ENCODE results near the gene GLCE.

The GLCE gene

DNA sequence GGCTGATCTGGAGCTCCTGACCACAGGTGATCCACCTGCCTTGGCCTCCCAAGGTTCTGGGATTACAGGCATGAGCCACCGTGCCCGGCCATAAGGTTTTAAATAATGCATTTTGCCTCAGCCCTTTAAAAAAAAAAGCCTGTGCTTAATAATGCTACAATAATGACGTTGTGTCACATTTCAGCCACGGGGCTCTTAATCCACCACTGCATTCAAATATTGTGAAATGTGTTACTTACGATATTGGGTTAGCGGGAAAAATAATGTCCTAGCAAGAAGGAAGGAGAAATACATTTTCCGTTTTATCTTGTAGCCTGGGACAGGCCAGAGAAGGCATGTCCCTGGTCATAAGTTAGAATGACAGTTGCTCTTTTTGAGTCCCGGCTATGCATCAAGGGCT, 155.9 kb downstream of the GLCE start:
- no peak for DNase-seq (ENCODE audit: low read depth, low spot score)
- no peak overlapping the region for H3K4me3 ChIP-seq (ENCODE audit: low read depth, low read length)
- in situ Hi-C loops (cut with HindIII; ENCODE audit: low sequenced_read_pairs): no loop called here
- TF ChIP-seq, protein P1, sequence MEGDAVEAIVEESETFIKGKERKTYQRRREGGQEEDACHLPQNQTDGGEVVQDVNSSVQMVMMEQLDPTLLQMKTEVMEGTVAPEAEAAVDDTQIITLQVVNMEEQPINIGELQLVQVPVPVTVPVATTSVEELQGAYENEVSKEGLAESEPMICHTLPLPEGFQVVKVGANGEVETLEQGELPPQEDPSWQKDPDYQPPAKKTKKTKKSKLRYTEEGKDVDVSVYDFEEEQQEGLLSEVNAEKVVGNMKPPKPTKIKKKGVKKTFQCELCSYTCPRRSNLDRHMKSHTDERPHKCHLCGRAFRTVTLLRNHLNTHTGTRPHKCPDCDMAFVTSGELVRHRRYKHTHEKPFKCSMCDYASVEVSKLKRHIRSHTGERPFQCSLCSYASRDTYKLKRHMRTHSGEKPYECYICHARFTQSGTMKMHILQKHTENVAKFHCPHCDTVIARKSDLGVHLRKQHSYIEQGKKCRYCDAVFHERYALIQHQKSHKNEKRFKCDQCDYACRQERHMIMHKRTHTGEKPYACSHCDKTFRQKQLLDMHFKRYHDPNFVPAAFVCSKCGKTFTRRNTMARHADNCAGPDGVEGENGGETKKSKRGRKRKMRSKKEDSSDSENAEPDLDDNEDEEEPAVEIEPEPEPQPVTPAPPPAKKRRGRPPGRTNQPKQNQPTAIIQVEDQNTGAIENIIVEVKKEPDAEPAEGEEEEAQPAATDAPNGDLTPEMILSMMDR (IDR thresholded peaks at IDR 0.05; ENCODE audit: low read depth, low read length): no peak

DNA sequence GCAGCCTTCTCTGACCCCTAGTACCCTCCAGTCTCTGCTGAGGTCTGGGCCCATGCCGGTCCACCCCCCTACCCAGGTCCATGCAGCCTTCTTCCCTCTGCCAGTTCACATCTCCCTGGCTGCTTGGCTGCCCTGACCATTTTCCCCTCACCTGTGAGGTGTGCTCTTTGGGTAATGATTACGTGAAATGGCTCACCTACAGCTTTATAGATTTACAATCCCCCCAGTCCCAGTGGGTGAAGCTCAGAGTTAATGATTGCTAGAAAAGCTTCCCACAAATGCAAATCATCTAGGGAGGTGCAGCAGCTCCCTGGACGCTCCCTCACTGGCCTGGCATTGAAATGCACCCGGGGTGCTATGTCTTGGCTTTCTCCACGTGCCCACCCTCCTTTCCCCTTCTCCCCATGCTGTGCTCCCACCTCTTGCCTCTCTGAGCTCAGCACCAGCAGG, 157.0 kb downstream of the GLCE start:
- no peak for DNase-seq (ENCODE audit: low read depth, low spot score)
- in situ Hi-C loops (cut with HindIII; ENCODE audit: low sequenced_read_pairs): no loop called here

DNA sequence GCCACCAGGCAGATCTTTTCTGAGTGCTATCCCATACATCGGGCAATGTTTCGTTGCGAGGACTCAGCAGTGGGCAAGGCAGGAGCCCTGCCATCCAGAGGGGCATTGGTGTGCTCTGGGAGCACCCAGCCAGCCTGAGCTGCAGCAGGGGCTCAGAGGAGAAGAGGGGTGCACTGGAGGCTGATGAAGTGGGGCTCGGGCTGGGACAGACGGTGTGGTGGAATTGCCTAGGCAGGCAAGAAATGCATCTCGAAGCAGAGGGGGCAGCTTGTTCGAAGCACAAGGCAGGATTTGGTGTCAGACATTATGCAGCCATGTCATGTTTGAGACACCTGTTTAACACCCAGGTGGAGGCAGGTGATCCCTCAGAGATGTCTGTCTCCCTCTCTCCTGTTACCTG, 157.6 kb downstream of the GLCE start:
- no peak overlapping the region for H3K4me3 ChIP-seq (ENCODE audit: low read depth, low read length)
- in situ Hi-C loops (cut with HindIII; ENCODE audit: low sequenced_read_pairs): no loop called here

More for the DNA sequence above, 157.0 kb downstream of the GLCE start:
- TF ChIP-seq, protein P1 (IDR thresholded peaks at IDR 0.05; ENCODE audit: low read depth, low read length): no peak
- H3K4me3 ChIP-seq (ENCODE audit: low read depth, low read length): no peak overlapping the region

DNA sequence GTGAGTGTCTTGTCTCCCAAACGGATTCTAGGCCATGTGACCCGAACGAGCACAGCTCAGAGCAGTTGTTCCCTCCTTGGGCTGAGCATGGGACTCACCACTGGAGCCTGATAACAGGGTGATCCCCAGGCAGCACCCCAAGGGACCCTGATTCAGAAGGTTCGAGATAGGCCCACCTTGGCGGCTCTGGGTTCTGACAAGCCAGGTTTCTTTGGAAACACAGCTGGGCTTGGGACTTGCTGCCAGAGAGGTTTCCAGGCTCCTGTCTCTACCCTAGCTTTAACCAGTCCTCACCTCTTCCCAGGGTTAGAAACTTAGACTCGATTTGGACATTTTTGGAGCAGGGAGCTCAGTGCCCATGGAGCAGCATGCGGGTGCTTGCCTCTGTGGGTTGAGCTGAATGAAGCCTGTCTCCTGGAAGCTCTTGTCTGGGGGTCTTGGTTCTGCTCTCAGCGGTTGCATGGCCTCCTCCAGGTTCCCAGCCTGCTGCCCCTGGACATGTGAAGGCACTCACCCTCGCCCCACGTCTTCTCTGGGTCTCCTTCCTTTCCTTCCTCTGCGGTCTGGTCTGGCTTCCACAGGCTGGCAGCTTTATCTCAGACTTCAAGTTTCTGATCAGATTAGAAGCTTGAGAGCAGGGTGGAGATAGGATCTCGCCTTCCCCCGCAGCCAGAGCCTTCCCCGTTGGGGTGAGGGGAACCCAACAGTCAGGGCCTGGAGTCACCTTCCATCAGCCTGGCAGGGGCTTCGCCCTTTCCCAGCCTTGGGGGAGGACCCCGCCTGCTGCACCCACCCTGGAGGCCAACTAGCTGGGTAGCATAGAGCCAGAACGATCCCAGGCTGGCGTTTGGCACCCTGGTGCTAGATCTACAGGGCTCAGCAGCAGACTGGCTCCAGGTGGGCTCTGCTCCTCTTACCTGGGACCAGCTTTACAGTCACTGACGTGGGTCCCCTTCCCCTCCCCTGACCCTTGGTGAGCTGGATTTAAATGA, 159.2 kb downstream of the GLCE start:
- DNase-seq (ENCODE audit: low read depth, low spot score): no peak
- H3K4me3 ChIP-seq (ENCODE audit: low read depth, low read length): no peak overlapping the region
- in situ Hi-C loops (cut with HindIII; ENCODE audit: low sequenced_read_pairs): no loop called here
- TF ChIP-seq, protein P1 (IDR thresholded peaks at IDR 0.05; ENCODE audit: low read depth, low read length): no peak

More for the DNA sequence above, 157.6 kb downstream of the GLCE start:
- TF ChIP-seq, protein P1 (IDR thresholded peaks at IDR 0.05; ENCODE audit: low read depth, low read length): no peak
- no peak for DNase-seq (ENCODE audit: low read depth, low spot score)

DNA sequence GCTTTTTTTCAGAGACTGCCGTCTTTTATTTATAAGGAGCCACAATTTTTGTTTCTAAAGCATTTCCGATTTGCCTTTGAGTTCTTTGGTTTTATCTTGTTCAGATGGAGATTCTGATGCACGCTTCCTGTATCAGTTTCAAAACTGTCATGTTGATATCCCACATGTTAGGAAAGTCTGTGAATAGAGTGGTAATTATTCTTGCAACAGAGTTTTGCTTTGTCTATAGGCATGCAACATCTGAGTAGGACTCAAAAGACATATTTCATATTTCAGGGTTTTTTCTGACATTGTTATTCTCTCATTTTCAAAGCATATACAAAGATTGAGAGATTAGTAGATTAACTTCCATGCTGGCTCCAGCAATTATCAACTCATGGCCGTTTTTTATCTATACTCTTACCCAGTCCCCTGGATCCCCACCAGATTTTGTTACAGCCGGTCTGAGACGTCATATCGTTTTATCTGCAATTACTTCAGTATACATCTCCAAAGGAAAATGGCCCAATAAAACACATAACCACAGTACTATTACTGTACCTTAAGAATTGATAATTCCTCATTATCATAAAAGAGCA, 160.6 kb downstream of the GLCE start:
- no peak for DNase-seq (ENCODE audit: low read depth, low spot score)
- TF ChIP-seq, protein P1 (IDR thresholded peaks at IDR 0.05; ENCODE audit: low read depth, low read length): no peak
- in situ Hi-C loops (cut with HindIII; ENCODE audit: low sequenced_read_pairs): no loop called here
- H3K4me3 ChIP-seq (ENCODE audit: low read depth, low read length): no peak overlapping the region
